Thyroid gland (tissue), 4 donors: Measurements from ENCODE around the gene TTYH1.

Experiments used
- CTCF ChIP-seq, 6 experiments: fragments of 200-600 bp in 3 of 6; fragments of 450-650 bp in 3 of 6; sonication (generic) in 3 of 6; IDR thresholded peaks; one replicate each; pipeline ENCODE4 v1.5.1; 2016 to 2019; ENCODE audit warnings: antibody characterized with exemption in 6 of 6, mild to moderate bottlenecking in 2 of 6, inconsistent platforms in 1 of 6, moderate library complexity in 1 of 6
- POLR2A ChIP-seq, 2 donors: fragments of 450-650 bp; IDR thresholded peaks; one replicate each; pipeline ENCODE4 v1.6.1; 2017; ENCODE audit warnings: antibody characterized with exemption in 2 of 2, mild to moderate bottlenecking in 2 of 2, moderate library complexity in 1 of 2

GRCh38 chr19:54485851-54486250 is 70.6 kb downstream of the TTYH1 start:
- TF ChIP-seq CTCF (IDR thresholded peaks at IDR 0.05) (no peak), POLR2A (IDR thresholded peaks at IDR 0.05) (no peak)
